GM18519 (cell line): ENCODE results near the gene MRPL33.

Source experiments
- ATAC-seq: cut with Tn5 transposase; IDR thresholded peaks from one replicate; pipeline ENCODE4 v1.9.1; 2021; ENCODE audit warnings: mild to moderate bottlenecking, moderate library complexity; ENCODE audit not compliant: unreplicated experiment, low FRiP score

Gene MRPL33

GRCh38 chr2:27806311-27807059, 35.0 kb downstream of the MRPL33 start:
- ATAC-seq, result no peak

GRCh38 chr2:27807476-27807875, 36.0 kb downstream of the MRPL33 start:
- no peak for ATAC-seq

- ATAC-seq, result no peak
Observed at GRCh38 chr2:27808418-27808817, 36.9 kb downstream of the MRPL33 start.

GRCh38 chr2:27808984-27809383, 37.5 kb downstream of the MRPL33 start:
- ATAC-seq, result no peak

- no peak for ATAC-seq
Observed at GRCh38 chr2:27809761-27810241, 38.3 kb downstream of the MRPL33 start.

GRCh38 chr2:27810455-27810854, 38.9 kb downstream of the MRPL33 start:
- no peak for ATAC-seq

- no peak for ATAC-seq
Observed at GRCh38 chr2:27811768-27812167, 40.2 kb downstream of the MRPL33 start.

GRCh38 chr2:27814758-27815157, 43.2 kb downstream of the MRPL33 start:
- no peak for ATAC-seq

- ATAC-seq, result no peak
Observed at GRCh38 chr2:27815860-27816438, 44.4 kb downstream of the MRPL33 start.

GRCh38 chr2:27822049-27822448, 50.5 kb downstream of the MRPL33 start:
- ATAC-seq, result no peak

- no peak for ATAC-seq
Observed at GRCh38 chr2:27823135-27823534, 51.6 kb downstream of the MRPL33 start.

- no peak for ATAC-seq
Observed at GRCh38 chr2:27823569-27823968, 52.0 kb downstream of the MRPL33 start.

- ATAC-seq, result no peak
Observed at GRCh38 chr2:27824401-27824800, 52.9 kb downstream of the MRPL33 start.

- no peak for ATAC-seq
Observed at GRCh38 chr2:27828305-27828704, 56.8 kb downstream of the MRPL33 start.
